NB4 (cell line): ENCODE results near the gene GSTK1.

Experiments
- CTCF ChIP-seq: IDR thresholded peaks from one replicate; pipeline ENCODE4 v1.5.1; 2012; ENCODE audit warnings: low read depth, low read length
- POLR2A ChIP-seq: IDR thresholded peaks from 2 replicates; pipeline ENCODE4 v1.6.1; 2011; ENCODE audit warnings: mild to moderate bottlenecking; ENCODE audit not compliant: insufficient read length; ENCODE audit errors: extremely low read depth

GRCh38 chr7:143265017-143265693 is 1.9 kb downstream of the GSTK1 start:
- TF ChIP-seq POLR2A (no peak), CTCF (no peak)
